ENCODE results near the gene EXOC3L4.
"Not testable (repeated sequence)": the region's sequence is repeated elsewhere in the genome, so short reads cannot be mapped to it uniquely, and the experiment has no call there.

EXOC3L4 gene

DNA sequence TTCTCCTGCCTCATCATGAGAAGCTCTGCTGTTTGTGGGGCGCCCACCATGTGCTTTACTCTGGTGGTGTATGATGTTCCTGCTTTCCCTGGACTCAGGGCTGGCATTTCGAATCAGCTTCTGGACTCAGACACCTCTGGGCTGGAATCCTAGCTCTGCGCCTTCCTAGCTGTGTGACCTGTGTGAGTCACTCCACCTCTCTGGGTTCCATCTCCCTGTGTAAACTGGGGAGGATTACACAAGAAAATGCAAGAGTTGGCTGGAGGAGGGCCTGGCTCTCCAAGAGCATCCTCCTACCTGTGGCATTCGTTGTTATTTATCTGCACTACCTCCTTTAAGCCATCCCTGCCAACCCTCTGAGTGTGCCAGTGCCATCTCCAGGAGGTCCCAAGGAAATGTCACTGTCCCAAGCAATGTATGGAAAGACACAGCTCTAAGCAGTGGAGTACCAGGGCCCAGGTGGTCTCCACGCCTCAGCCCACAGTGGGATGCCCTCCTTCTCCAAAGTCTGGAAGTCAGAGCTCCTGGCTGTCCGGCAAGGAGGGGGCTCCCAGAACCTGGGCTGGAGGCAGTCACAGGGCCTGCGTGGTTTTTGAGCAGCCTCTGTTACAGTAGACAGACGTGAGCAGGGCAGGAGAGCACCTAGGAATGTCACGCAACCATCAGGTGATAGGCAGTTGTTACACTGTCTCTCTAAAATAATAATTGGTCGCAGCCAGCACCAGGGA lies 21.5 kb downstream of the EXOC3L4 start:
- H3K4me3 ChIP-seq (ENCODE audit: low read depth, low read length) = no peak overlapping the region
- TF ChIP-seq, protein P1, sequence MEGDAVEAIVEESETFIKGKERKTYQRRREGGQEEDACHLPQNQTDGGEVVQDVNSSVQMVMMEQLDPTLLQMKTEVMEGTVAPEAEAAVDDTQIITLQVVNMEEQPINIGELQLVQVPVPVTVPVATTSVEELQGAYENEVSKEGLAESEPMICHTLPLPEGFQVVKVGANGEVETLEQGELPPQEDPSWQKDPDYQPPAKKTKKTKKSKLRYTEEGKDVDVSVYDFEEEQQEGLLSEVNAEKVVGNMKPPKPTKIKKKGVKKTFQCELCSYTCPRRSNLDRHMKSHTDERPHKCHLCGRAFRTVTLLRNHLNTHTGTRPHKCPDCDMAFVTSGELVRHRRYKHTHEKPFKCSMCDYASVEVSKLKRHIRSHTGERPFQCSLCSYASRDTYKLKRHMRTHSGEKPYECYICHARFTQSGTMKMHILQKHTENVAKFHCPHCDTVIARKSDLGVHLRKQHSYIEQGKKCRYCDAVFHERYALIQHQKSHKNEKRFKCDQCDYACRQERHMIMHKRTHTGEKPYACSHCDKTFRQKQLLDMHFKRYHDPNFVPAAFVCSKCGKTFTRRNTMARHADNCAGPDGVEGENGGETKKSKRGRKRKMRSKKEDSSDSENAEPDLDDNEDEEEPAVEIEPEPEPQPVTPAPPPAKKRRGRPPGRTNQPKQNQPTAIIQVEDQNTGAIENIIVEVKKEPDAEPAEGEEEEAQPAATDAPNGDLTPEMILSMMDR (IDR thresholded peaks at IDR 0.05; ENCODE audit: low read depth, low read length) = no peak

DNA sequence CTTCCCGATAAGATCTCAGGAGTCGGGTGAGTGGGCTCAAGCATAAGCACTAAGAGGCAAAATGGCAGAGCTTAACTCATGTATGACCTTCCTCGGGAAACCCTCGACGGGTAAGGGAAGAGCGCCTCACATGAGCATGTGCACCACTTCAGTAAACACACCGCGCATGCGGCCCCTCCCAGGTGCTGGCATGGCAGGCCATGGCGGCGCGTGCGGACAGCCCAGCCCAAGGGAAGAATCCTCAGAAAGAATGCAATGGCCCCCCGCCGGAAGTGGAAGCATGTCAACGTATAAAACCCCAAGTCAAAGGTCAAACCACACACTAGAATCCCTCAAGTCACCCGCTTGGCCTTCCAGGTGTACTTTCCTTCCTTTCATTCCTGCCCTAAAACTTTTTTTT lies 22.1 kb downstream of the EXOC3L4 start:
- H3K4me3 ChIP-seq (ENCODE audit: low read depth, low read length) = no peak overlapping the region
- TF ChIP-seq, protein P1 (IDR thresholded peaks at IDR 0.05; ENCODE audit: low read depth, low read length) = no peak

DNA sequence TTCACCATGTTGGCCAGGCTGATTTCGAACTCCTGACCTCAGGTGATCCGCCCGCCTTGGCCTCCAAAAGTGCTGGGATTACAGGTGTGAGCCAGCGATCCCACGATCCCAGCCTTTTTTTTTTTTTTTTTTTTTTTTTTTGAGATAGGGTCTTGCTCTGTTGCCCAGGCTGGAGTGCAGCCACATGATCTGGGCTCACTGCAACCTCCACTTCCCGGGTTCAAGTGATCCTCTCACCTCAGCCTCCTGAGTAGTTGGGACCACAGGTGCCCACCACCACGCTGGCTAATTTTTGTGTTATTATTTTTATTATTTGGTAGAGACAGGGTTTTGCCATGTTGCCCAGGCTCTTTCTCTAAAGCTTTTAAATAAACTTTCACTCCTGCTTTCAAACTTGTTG lies 23.0 kb downstream of the EXOC3L4 start:
- H3K4me3 ChIP-seq (ENCODE audit: low read depth, low read length) = not testable (repeated sequence)

DNA sequence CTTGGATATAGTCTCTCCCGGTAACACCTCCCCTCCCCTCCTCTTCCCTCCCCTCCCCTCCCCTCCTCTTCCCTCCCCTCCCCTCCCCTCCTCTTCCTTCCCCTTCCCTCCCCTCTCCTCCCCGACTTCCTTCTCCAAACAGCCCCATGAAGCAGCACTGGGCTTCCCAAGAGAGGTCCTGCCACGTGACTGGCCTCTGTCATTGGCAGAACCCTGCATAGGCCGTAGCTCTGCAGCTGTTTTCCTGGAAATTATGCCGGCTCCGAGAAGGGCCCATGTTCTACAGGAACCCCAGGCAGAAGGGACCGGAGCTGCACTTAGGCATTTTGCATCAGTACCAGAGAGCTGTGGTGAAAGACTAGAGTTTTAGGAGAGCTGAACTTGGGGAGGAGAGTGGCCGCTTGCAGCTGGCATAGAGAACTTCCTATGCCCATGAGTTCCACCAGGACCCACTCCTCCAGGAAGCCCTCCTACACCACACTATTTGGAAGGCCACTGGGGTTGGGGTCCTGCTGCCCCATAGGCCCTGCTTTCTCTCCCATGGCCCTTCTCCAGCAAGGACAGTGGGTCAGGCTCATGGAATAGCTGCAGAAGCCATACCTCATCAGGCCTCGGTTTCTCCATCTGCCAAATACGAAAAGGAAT lies 23.6 kb downstream of the EXOC3L4 start:
- H3K4me3 ChIP-seq (ENCODE audit: low read depth, low read length) = no peak overlapping the region
- TF ChIP-seq, protein P1 (IDR thresholded peaks at IDR 0.05; ENCODE audit: low read depth, low read length) = no peak

DNA sequence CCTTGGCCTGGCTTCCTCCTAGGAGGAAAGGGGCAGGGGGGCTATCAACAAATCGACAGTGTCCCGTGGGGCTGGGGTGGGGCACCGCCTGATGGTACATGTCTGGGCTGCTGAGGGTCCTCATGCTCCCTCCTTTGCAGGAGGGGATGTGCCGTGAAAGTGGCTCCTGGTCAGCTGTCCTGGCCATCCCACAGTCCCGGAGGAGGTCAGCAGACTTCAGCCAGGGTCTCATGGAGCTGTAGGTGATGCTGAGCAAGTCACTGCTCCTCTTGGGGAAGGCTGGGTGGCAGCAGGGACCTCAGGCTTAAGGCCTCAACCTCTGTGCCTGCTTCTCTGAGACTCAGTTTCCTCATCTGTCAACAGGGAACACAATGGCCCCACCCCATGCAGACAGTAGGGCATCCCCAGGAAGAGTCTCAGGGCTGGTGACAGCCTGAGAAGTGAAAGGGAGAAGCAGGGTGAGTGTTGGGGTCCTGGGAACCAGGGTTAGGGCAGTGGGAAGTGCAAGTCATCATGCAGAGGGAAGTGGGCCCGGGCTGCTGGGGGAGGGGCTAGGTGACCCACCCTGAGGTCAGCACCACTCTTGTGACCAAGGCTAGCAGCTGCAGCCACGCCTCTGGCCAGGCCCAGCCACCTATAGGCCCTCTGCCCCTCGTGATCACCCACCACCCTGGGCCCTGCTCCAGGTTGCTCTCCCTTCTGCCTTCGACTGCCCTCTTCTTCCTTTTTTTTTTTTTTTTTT lies 24.3 kb downstream of the EXOC3L4 start:
- TF ChIP-seq, protein P1 (IDR thresholded peaks at IDR 0.05; ENCODE audit: low read depth, low read length) = no peak
- no peak overlapping the region for H3K4me3 ChIP-seq (ENCODE audit: low read depth, low read length)

DNA sequence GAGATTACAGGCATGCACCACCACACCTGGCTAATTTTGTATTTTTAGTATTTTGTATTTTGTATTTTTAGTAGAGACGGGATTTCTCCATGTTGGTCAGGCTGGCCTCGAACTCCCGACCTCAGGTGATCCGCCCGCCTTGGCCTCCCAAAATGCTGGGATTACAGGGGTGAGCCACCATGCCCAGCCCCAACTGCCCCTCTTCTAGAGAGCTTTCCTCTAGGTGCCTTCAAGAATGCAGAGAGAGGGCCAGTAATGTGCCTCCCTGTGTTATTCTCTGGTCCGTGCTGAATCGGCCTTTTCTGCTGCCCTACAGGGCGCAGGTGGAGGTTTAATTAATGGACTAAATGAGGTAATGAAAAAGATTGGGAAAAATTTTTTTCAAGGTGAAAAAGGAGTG lies 25.0 kb downstream of the EXOC3L4 start:
- not testable (repeated sequence) for H3K4me3 ChIP-seq (ENCODE audit: low read depth, low read length)

DNA sequence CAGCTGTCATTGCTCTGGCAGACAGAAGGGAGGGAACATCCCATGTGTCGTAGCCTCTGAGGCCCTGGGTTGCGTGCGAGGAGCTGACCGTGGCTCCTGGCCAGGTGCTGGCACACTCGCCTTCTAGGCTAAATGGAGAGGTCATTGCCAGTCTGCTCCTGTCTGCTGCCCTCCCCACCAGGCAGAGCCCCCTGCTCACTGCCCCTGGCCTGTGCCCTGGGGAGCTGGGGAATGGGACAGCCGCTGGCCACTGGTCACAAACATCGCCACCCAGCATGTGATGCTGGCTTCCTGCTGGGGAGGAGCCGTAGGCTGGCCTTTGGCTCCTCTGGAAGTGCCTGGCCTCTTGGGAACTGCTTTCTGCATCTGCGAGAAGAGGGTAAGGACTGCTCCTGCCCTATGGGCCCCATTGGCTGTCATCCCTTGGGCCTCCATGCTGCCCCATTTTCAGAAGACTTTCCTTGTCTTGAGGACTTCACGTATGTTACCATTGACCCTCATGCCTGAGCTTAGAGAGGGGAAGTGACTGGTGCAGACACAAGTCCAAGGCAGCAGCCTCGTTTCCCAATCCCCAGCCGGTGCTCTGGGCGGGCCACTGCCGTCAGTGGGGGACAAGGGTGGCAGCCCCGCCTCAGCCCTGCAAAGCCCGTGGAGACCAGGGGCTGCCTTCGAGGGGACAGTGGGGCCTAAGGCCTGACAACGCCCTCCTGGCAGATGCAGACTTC lies 26.8 kb downstream of the EXOC3L4 start:
- TF ChIP-seq, protein P1 (IDR thresholded peaks at IDR 0.05; ENCODE audit: low read depth, low read length) = no peak
- H3K4me3 ChIP-seq (ENCODE audit: low read depth, low read length) = no peak overlapping the region
